Stimulated activated memory B cell treated with anti-CD40 and anti-IgM and Interleukin-4, amounts not matched to agents 10 μg/mL and 1 μg/mL and 100 μg/mL, for 72 hours (primary cell): Measurements from ENCODE around the gene VCAN.
A peak's percentile ranks its signal among the peaks of the same experiment; 100 is the strongest.

Experiments
- ATAC-seq: fragments of 150-1000 bp; cut with Tn5 transposase; 2 replicates; pipeline ENCODE4 v1.10.0; 2021
- H3K27ac Mint-ChIP-seq: one replicate; pipeline ENCODE4 v1.8.0; 2022; ENCODE audit warnings: mild to moderate bottlenecking, mixed read lengths
- H3K27me3 Mint-ChIP-seq: one replicate; pipeline ENCODE4 v1.8.0; 2022; ENCODE audit warnings: mixed read lengths
- H3K36me3 Mint-ChIP-seq: one replicate; pipeline ENCODE4 v1.8.0; 2022; ENCODE audit warnings: mixed read lengths
- H3K4me1 Mint-ChIP-seq: one replicate; pipeline ENCODE4 v1.8.0; 2022; ENCODE audit warnings: mixed read lengths
- H3K4me3 Mint-ChIP-seq: one replicate; pipeline ENCODE4 v1.8.0; 2022; ENCODE audit warnings: mild to moderate bottlenecking, moderate library complexity, mixed read lengths
- H3K9me3 Mint-ChIP-seq: one replicate; pipeline ENCODE4 v1.8.0; 2022; ENCODE audit warnings: mixed read lengths

VCAN gene

DNA sequence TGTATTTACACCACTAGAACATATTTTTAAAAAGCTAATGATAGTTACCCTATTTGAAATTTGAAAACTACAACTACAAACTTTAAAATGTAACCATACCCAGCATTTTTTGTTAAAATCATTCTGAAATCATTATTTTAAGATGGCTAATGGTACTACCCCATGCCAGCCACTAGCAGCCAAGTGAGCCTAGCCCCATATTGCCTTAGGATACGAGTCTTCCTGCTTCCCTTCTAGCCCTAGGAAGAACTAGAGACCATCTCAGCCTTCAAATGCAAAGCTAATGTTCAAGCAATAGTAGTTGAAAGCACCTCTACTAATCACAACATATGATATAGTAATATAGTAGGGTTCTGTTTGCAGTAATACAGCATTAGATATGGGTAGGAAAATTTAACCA is 24.0 kb upstream of the VCAN start:
- H3K9me3 Mint-ChIP-seq: peaks cover 2% of the 10 kb centered on the region

DNA sequence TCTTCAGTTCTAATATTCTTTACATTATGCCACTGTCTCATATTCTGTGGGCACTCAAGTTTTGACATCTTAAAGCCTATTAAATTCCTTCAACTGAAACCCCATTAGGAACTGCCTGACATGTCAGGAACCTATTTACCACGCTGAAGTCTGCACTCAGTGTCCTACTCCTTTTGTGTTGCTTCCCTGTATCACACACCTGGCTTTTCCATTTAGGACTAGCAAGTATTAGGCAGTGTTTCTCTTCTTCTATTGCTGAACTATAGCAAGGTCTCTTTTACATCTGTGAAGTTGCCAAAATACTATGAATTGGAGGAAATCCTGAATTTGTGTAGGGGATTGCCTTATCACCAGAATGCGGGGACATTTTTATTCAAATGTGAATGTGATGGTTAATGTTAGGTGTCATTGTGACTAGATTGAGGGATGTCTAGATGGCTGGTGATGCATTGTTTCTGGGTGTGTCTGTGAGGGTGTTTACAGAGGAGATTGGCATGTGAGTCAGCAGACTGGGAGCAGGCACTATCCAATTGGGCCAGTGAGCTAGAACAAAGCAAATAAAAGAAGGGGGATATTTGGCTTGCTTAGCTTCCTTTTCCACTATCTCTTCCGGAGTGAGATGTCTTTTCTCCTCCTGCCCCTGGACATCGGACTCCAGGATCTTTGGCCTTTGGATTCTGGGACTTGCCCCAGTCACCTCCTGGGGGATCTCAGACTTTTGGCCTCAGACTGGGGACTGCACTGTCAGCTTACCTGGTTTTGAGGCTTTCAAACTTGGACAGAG is 21.2 kb upstream of the VCAN start:
- Mint-ChIP-seq H3K27ac (no peak overlapping the region), H3K27me3 (peaks cover 10% of the 10 kb centered on the region), H3K36me3 (no peaks in the 10 kb centered on the region), H3K9me3 (peaks cover 19% of the 10 kb centered on the region), H3K4me1 (no peaks in the 10 kb centered on the region), H3K4me3 (no peak overlapping the region)
- ATAC-seq: no peak

More for the DNA sequence above, 24.0 kb upstream of the VCAN start:
- ATAC-seq: no peak
- H3K4me1 Mint-ChIP-seq: no peaks in the 10 kb centered on the region
- no peaks in the 10 kb centered on the region for H3K36me3 Mint-ChIP-seq
- no peak overlapping the region for H3K4me3 Mint-ChIP-seq
- peaks cover 10% of the 10 kb centered on the region for H3K27me3 Mint-ChIP-seq
- H3K27ac Mint-ChIP-seq: no peak overlapping the region

DNA sequence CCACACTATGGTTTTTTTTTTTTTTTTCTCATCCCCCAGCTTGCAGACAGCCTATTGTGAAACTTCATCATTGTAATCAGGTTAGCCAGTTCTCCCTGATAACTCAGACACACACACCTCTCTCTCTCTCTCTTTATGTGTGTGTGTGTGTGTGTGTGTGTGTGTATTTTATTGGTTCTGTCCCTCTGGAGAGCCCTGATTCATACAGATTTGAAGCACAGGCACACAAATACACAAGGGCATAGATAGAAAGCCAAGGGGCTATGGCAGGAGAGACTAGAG is 20.6 kb upstream of the VCAN start:
- Mint-ChIP-seq H3K27me3 (peaks cover 10% of the 10 kb centered on the region), H3K4me1 (no peaks in the 10 kb centered on the region), H3K36me3 (no peaks in the 10 kb centered on the region), H3K4me3 (no peak overlapping the region), H3K9me3 (peaks cover 19% of the 10 kb centered on the region), H3K27ac (no peak overlapping the region)
- ATAC-seq: no peak

DNA sequence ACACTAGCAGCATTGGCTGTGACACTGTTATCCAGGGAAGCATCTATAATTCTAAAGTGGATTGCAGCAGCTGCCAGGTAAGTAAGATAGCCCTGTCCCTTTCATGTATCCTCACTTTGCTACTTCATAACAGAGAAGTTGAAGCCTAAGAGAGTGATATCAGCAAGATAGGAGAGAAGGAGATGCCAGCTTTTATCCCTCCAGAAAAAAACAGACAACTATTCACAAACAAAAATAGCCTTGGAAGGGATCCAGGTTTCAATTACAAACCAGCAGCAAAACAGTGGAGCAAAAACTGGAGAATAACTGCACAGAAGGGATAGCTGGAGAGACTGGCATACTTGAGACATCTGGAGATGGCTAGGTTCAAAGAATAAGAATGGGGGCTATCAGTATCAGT is 19.6 kb upstream of the VCAN start:
- no peaks in the 10 kb centered on the region for H3K4me1 Mint-ChIP-seq
- H3K4me3 Mint-ChIP-seq: no peak overlapping the region
- no peak overlapping the region for H3K27ac Mint-ChIP-seq
- no peak for ATAC-seq
- H3K9me3 Mint-ChIP-seq: peaks cover 25% of the 10 kb centered on the region
- H3K27me3 Mint-ChIP-seq: peaks cover 10% of the 10 kb centered on the region
- no peaks in the 10 kb centered on the region for H3K36me3 Mint-ChIP-seq

- no peaks in the 10 kb centered on the region for H3K36me3 Mint-ChIP-seq
- peaks cover 10% of the 10 kb centered on the region for H3K27me3 Mint-ChIP-seq
- no peak overlapping the region for H3K4me3 Mint-ChIP-seq
- no peak for ATAC-seq
- no peak overlapping the region for H3K27ac Mint-ChIP-seq
- H3K9me3 Mint-ChIP-seq: peaks cover 25% of the 10 kb centered on the region
- no peaks in the 10 kb centered on the region for H3K4me1 Mint-ChIP-seq
These were observed 17.6 kb upstream of the VCAN start for GRCh38 chr5:83453937-83454336.

DNA sequence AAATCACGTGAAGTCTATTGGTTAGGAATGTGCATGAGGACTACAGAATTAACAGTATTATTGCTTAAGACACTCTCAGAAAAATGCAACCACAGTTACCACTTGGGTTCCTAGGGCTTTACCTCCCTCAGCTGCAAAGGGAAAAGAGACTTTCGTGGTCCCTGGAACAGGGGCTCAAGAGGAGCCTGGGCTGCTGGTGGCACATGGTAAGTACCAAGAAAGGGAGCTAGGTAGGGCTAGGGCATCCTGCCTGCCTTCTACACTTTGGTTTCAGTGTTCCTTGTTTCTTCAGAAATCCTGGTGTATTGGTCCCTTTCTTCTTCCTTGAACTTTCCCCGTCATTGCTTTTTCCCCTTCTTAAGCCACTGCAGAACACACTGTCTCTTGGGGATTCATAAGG is 7.3 kb upstream of the VCAN start:
- Mint-ChIP-seq H3K36me3 (no peaks in the 10 kb centered on the region), H3K4me1 (no peaks in the 10 kb centered on the region), H3K4me3 (no peak overlapping the region), H3K27me3 (peaks cover 9% of the 10 kb centered on the region), H3K9me3 (peaks cover 4% of the 10 kb centered on the region), H3K27ac (no peak overlapping the region)
- no peak for ATAC-seq

- Mint-ChIP-seq H3K27ac (no peak overlapping the region), H3K4me1 (peaks cover 11% of the 10 kb centered on the region), H3K9me3 (peaks cover 4% of the 10 kb centered on the region), H3K36me3 (no peaks in the 10 kb centered on the region), H3K27me3 (peaks cover 30% of the 10 kb centered on the region), H3K4me3 (no peak overlapping the region)
- no peak for ATAC-seq
These were observed 4.0 kb upstream of the VCAN start for GRCh38 chr5:83467371-83468035.

DNA sequence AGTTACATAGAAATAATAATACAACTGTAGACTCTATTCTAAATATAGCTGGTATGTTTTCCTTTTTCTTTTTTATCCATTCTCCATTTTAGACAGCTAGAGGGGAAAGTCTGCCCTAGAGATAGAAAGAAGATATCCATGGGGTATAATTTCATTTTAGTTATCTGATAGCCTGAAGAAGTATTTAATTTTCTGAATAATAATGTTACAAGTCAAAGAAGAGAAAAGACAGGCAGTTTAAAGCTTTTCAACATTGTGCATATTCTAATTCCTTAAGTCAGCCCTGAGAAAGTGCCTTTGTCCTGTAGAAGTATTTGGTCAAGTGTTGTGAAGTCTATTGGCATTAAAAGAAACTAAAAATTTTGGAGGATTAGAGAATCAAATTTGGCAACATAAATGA is 2.5 kb upstream of the VCAN start:
- no peaks in the 10 kb centered on the region for H3K36me3 Mint-ChIP-seq
- H3K27me3 Mint-ChIP-seq: peaks cover 46% of the 10 kb centered on the region
- ATAC-seq: no peak
- H3K4me1 Mint-ChIP-seq: peaks cover 26% of the 10 kb centered on the region
- no peak overlapping the region for H3K27ac Mint-ChIP-seq
- H3K4me3 Mint-ChIP-seq: no peak overlapping the region
- peaks cover under 1% of the 10 kb centered on the region for H3K9me3 Mint-ChIP-seq

GRCh38 chr5:83470526-83471404 is 779 bp upstream of the VCAN start:
- H3K4me1 Mint-ChIP-seq: peaks cover 29% of the 10 kb centered on the region
- H3K27ac Mint-ChIP-seq: no peak overlapping the region
- no peak for ATAC-seq
- no peaks in the 10 kb centered on the region for H3K9me3 Mint-ChIP-seq
- peaks cover 62% of the 10 kb centered on the region for H3K27me3 Mint-ChIP-seq
- no peak overlapping the region for H3K4me3 Mint-ChIP-seq
- H3K36me3 Mint-ChIP-seq: no peaks in the 10 kb centered on the region

- peaks cover 29% of the 10 kb centered on the region for H3K4me1 Mint-ChIP-seq
- no peak overlapping the region for H3K27ac Mint-ChIP-seq
- no peak for ATAC-seq
- H3K27me3 Mint-ChIP-seq: peaks cover 74% of the 10 kb centered on the region
- H3K9me3 Mint-ChIP-seq: no peaks in the 10 kb centered on the region
- no peaks in the 10 kb centered on the region for H3K36me3 Mint-ChIP-seq
- H3K4me3 Mint-ChIP-seq: peak overlapping the region; percentile 5
These were observed 616 bp downstream of the VCAN start for GRCh38 chr5:83472213-83472507.

GRCh38 chr5:83472508-83473345 is 1.2 kb downstream of the VCAN start:
- Mint-ChIP-seq H3K4me3 (peak overlapping the region; percentile 80), H3K36me3 (no peaks in the 10 kb centered on the region), H3K27me3 (peaks cover 74% of the 10 kb centered on the region), H3K4me1 (peaks cover 29% of the 10 kb centered on the region), H3K9me3 (no peaks in the 10 kb centered on the region), H3K27ac (no peak overlapping the region)
- peak; percentile 69 for ATAC-seq

- Mint-ChIP-seq H3K4me3 (peak overlapping the region; percentile 80), H3K9me3 (no peaks in the 10 kb centered on the region), H3K27me3 (peaks cover 75% of the 10 kb centered on the region), H3K36me3 (no peaks in the 10 kb centered on the region), H3K27ac (no peak overlapping the region), H3K4me1 (peaks cover 29% of the 10 kb centered on the region)
- peak; percentile 44 for ATAC-seq
These were observed 2.0 kb downstream of the VCAN start for GRCh38 chr5:83473346-83474160.

- H3K4me1 Mint-ChIP-seq: peaks cover 29% of the 10 kb centered on the region
- H3K27me3 Mint-ChIP-seq: peaks cover 79% of the 10 kb centered on the region
- no peak overlapping the region for H3K27ac Mint-ChIP-seq
- H3K4me3 Mint-ChIP-seq: peak overlapping the region; percentile 80
- H3K36me3 Mint-ChIP-seq: no peaks in the 10 kb centered on the region
- peaks cover under 1% of the 10 kb centered on the region for H3K9me3 Mint-ChIP-seq
- ATAC-seq: peak; percentile 28
These were observed 2.7 kb downstream of the VCAN start for GRCh38 chr5:83474161-83474796.

DNA sequence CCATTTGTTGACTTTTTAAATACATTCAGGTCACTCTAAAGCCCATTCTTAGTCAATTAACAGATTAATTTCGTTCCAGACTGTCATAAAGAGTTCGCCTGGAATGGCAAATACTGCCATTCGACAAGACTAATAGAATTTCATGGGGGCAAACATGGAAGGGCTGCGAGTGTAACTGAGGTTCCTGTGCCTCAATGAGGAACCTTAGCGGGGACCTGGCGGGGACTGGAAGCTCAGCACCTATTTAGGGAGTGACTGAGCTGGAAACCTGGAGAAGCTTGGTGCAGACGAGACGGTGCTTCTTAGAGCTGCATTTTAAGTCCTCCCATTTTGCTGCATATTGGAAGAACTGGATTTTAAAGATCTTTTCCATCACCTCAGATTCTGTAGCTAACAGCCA is 3.4 kb downstream of the VCAN start:
- Mint-ChIP-seq H3K27me3 (peaks cover 86% of the 10 kb centered on the region), H3K4me1 (peaks cover 29% of the 10 kb centered on the region), H3K9me3 (peaks cover 5% of the 10 kb centered on the region)

More for the DNA sequence above, 3.4 kb downstream of the VCAN start:
- H3K36me3 Mint-ChIP-seq: no peaks in the 10 kb centered on the region
- no peak overlapping the region for H3K27ac Mint-ChIP-seq
- no peak for ATAC-seq
- no peak overlapping the region for H3K4me3 Mint-ChIP-seq
